Fibroblast of lung (primary cell): ENCODE results near the gene VAPB. TPM values are rescaled to one million over a fixed set of nuclear protein-coding genes. Genes with fewer than 3 reads are reported as not detected.
"Not testable (repeated sequence)": the region's sequence is repeated elsewhere in the genome, so short reads cannot be mapped to it uniquely, and the experiment has no call there.

Experiments
- DNase-seq, 2 donors: peaks; one replicate each; pipeline versions ENCODE4 v3.0.0 to v3.0.0-alpha.2; 2010; ENCODE audit warnings: low read depth in 2 of 2
- H2AFZ ChIP-seq: 2 replicates; pipeline ENCODE4 v1.5.1; 2012; ENCODE audit warnings: low read length, control low read depth, inconsistent platforms
- H3K27ac ChIP-seq: 2 replicates; pipeline ENCODE4 v1.5.1; 2011; ENCODE audit warnings: low read length, control low read depth; ENCODE audit not compliant: insufficient read depth
- H3K27me3 ChIP-seq: 2 replicates; pipeline ENCODE4 v1.5.1; 2011; ENCODE audit warnings: mild to moderate bottlenecking, low read length; ENCODE audit not compliant: control insufficient read depth, insufficient read depth
- H3K36me3 ChIP-seq: 2 replicates; pipeline ENCODE4 v1.5.1; 2011; ENCODE audit warnings: low read length; ENCODE audit not compliant: control insufficient read depth, insufficient read depth
- H3K4me1 ChIP-seq: 2 replicates; pipeline ENCODE4 v1.5.1; 2011; ENCODE audit warnings: low read length; ENCODE audit not compliant: control insufficient read depth, insufficient read depth; ENCODE audit errors: extremely low read depth
- H3K4me2 ChIP-seq: 2 replicates; pipeline ENCODE4 v1.5.1; 2011; ENCODE audit warnings: low read length, control low read depth; ENCODE audit not compliant: insufficient read depth; ENCODE audit errors: extremely low read depth
- H3K4me3 ChIP-seq, 4 experiments: fragments of 200-600 bp in 1 of 4; sonication (generic) in 1 of 4; replicated peaks in 1 of 4; 2 replicates each; pipeline ENCODE4 v1.5.1; 2011 to 2016; ENCODE audit warnings: low read length in 4 of 4, low read depth in 3 of 4, mild to moderate bottlenecking in 3 of 4, control low read depth in 2 of 4, inconsistent platforms in 1 of 4, mixed read lengths in 1 of 4; ENCODE audit not compliant: insufficient read depth in 1 of 4; ENCODE audit errors: control extremely low read depth in 1 of 4
- H3K79me2 ChIP-seq: 2 replicates; pipeline ENCODE4 v1.5.1; 2012; ENCODE audit warnings: mild to moderate bottlenecking, low read length, inconsistent platforms; ENCODE audit not compliant: control insufficient read depth, insufficient read depth
- H3K9ac ChIP-seq: 2 replicates; pipeline ENCODE4 v1.5.1; 2011; ENCODE audit warnings: mild to moderate bottlenecking, low read length, control low read depth; ENCODE audit not compliant: insufficient read depth
- H3K9me3 ChIP-seq: 2 replicates; pipeline ENCODE4 v1.5.1; 2012; ENCODE audit warnings: low read depth, low read length; ENCODE audit not compliant: control insufficient read depth, insufficient read depth
- H4K20me1 ChIP-seq: 2 replicates; pipeline ENCODE4 v1.5.1; 2011; ENCODE audit warnings: low read length; ENCODE audit not compliant: control insufficient read depth, insufficient read depth; ENCODE audit errors: extremely low read depth
- CTCF ChIP-seq, 2 donors: IDR thresholded peaks in 1 of 2; conservative IDR thresholded peaks in 1 of 2; 1 replicate in 1 of 2; 2 replicates in 1 of 2; pipeline ENCODE4 v1.5.1; 2011 to 2012; ENCODE audit warnings: low read length in 2 of 2, control low read depth in 1 of 2, inconsistent platforms in 1 of 2, low read depth in 1 of 2, mild to moderate bottlenecking in 1 of 2
- EZH2 ChIP-seq: IDR thresholded peaks from 2 replicates; pipeline ENCODE4 v1.5.1; 2012; ENCODE audit warnings: low read length, control low read depth, mild to moderate bottlenecking; ENCODE audit errors: missing control alignments
- polyA plus RNA-seq, 2 donors: library from polyadenylated mRNA; depleted of rRNA in 1 of 2; stranded (reverse) in 1 of 2; unstranded in 1 of 2; fragments of >200 nt; gene quantifications; 2 replicates each; pipeline ENCODE4 v1.2.1, GENCODE V29; 2011 to 2012; ENCODE audit warnings: missing spikeins in 1 of 2
- total RNA-seq: library from RNA; depleted of rRNA; stranded (reverse); fragments of >200 nt; gene quantifications from 2 replicates; pipeline ENCODE4 v1.2.1, GENCODE V29; 2014

VAPB gene
- total and polyA plus RNA-seq, 2 donors (not counting 1 experiment from before 2014, with no cell fraction given), result 13.0 to 43.7 TPM

DNA sequence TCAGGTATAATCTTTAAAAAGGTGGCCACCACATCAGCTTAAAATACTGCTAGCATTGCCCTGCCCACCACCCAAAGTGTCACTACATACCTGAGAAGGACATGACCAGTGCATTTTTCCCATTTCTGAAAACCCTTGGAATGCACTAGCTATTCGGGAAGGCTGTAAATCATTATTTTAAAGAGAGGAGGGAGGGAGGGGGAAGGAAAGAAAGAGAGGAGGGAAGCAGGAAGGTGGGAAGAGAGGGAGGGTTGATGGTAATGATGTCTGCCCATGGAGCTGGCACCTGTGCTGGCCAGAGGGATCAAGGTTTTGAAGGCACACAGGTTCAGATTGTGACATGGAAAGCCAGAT, 32.4 kb downstream of the VAPB start:
- Histone ChIP-seq H3K79me2 (peaks cover 53% of the 10 kb centered on the region), H3K4me2 (no peak overlapping the region), H3K9ac (no peak overlapping the region), H3K27ac (no peak overlapping the region), H3K4me3 (no peak overlapping the region), H3K4me1 (peaks cover 6% of the 10 kb centered on the region), H2AFZ (no peak overlapping the region), H3K36me3 (peaks cover 7% of the 10 kb centered on the region), H4K20me1 (no peaks in the 10 kb centered on the region), H3K9me3 (no peaks in the 10 kb centered on the region), H3K27me3 (no peaks in the 10 kb centered on the region)
- TF ChIP-seq EZH2, result no peak
- peak in 1 of 2 donors; percentile 17 for DNase-seq

- no peak overlapping the region for H2AFZ ChIP-seq
- H3K27ac ChIP-seq, result no peak overlapping the region
- H3K4me1 ChIP-seq, result peaks cover 6% of the 10 kb centered on the region
- TF ChIP-seq CTCF (conservative IDR thresholded peaks at IDR 0.05 in 1 of 2, IDR thresholded peaks at IDR 0.05 in 1 of 2; ENCODE audit: low read depth in 1 of 2, low read length in 2 of 2), result no peak
- H3K27me3 ChIP-seq, result no peaks in the 10 kb centered on the region
- no peak overlapping the region for H3K4me3 ChIP-seq
- H3K9ac ChIP-seq, result no peak overlapping the region
- H3K4me2 ChIP-seq, result no peak overlapping the region
- peaks cover 58% of the 10 kb centered on the region for H3K79me2 ChIP-seq
- peaks cover 5% of the 10 kb centered on the region for H3K36me3 ChIP-seq
- no peaks in the 10 kb centered on the region for H4K20me1 ChIP-seq
- H3K9me3 ChIP-seq, result no peaks in the 10 kb centered on the region
- no peak for DNase-seq
Measured at GRCh38 chr20:58424218-58424969, 35.4 kb downstream of the VAPB start.

DNA sequence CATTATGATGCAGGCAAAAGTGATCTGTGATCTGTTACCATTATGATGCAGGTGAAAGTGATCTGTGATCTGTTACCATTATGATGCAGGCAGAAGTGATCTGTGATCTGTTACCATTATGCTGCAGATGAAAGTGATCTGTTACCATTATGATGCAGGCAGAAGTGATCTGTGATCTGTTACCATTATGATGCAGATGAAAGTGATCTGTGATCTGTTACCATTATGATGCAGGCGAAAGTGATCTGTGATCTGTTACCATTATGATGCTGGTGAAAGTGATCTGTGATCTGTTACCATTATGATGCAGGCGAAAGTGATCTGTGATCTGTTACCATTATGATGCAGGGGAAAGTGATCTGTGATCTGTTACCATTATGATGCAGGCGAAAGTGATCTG, 38.5 kb downstream of the VAPB start:
- H3K9me3 ChIP-seq, H3K27me3 ChIP-seq, H3K4me3 ChIP-seq, DNase-seq, H3K4me1 ChIP-seq, H2AFZ ChIP-seq, H3K27ac ChIP-seq, H4K20me1 ChIP-seq, H3K4me2 ChIP-seq, H3K9ac ChIP-seq, H3K36me3 ChIP-seq: not testable (repeated sequence)
- H3K79me2 ChIP-seq, result peaks cover 63% of the 10 kb centered on the region

GRCh38 chr20:58428364-58428763, 39.3 kb downstream of the VAPB start:
- TF ChIP-seq EZH2 (no peak), CTCF (conservative IDR thresholded peaks at IDR 0.05 in 1 of 2, IDR thresholded peaks at IDR 0.05 in 1 of 2; ENCODE audit: low read depth in 1 of 2, low read length in 2 of 2) (no peak)
- Histone ChIP-seq H4K20me1 (no peaks in the 10 kb centered on the region), H3K27ac (no peak overlapping the region), H3K9me3 (no peaks in the 10 kb centered on the region), H3K9ac (no peak overlapping the region), H3K4me1 (peaks cover 12% of the 10 kb centered on the region), H3K79me2 (peaks cover 70% of the 10 kb centered on the region), H2AFZ (no peak overlapping the region), H3K4me3 (no peak overlapping the region), H3K4me2 (no peak overlapping the region), H3K36me3 (peaks cover 4% of the 10 kb centered on the region), H3K27me3 (no peaks in the 10 kb centered on the region)
- no peak for DNase-seq
